Fibroblast of pulmonary artery (primary cell): Measurements from ENCODE around the gene LNX2.

Experiments
- DNase-seq: peaks from one replicate; pipeline ENCODE4 v3.0.0-alpha.2; 2010; ENCODE audit warnings: low read depth
- H3K4me3 ChIP-seq: replicated peaks from 2 replicates; pipeline ENCODE4 v1.5.1; 2011; ENCODE audit warnings: low read depth, mild to moderate bottlenecking, control low read depth, low read length, moderate library complexity
- TF ChIP-seq, protein P1 (sequence below): IDR thresholded peaks from 2 replicates; pipeline ENCODE4 v1.5.1; 2011; ENCODE audit warnings: mild to moderate bottlenecking, control low read depth, low read length, inconsistent platforms; ENCODE audit errors: missing control alignments

The LNX2 gene

DNA sequence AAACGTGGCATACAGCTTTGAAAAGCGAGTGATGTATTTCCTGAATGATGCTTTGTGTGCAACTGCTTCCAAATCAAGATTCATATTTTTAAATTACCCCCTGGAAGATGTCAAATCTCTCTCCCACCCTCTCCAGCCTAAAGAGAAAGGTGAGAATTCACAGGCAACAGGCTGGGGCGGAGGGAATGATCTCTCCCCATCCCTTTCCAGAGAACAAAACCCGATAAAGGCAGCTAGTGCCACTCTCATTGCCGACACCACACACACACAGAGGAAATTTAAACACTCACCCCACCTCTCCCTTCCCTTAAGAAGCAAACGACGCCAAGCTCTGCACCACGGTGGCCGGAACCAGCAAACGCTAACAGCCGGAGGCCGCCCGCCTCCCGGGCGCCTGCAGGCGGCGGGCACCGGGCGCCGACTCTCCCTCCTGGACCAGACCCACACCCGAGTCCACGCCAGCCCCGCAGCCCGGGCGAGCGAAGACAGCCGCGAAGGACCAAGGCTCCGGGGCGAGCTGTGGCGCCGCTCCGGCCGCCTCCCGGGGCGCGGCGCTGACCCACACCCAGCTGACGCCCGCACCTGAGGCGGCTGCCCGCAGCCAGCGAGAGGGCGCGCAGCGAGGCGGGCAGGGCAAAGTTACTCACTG, 477 bp downstream of the LNX2 start:
- DNase-seq = peak; percentile 39
- H3K4me3 ChIP-seq = peak overlapping the region; percentile 81
- TF ChIP-seq, protein P1, sequence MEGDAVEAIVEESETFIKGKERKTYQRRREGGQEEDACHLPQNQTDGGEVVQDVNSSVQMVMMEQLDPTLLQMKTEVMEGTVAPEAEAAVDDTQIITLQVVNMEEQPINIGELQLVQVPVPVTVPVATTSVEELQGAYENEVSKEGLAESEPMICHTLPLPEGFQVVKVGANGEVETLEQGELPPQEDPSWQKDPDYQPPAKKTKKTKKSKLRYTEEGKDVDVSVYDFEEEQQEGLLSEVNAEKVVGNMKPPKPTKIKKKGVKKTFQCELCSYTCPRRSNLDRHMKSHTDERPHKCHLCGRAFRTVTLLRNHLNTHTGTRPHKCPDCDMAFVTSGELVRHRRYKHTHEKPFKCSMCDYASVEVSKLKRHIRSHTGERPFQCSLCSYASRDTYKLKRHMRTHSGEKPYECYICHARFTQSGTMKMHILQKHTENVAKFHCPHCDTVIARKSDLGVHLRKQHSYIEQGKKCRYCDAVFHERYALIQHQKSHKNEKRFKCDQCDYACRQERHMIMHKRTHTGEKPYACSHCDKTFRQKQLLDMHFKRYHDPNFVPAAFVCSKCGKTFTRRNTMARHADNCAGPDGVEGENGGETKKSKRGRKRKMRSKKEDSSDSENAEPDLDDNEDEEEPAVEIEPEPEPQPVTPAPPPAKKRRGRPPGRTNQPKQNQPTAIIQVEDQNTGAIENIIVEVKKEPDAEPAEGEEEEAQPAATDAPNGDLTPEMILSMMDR = peak; percentile 16

DNA sequence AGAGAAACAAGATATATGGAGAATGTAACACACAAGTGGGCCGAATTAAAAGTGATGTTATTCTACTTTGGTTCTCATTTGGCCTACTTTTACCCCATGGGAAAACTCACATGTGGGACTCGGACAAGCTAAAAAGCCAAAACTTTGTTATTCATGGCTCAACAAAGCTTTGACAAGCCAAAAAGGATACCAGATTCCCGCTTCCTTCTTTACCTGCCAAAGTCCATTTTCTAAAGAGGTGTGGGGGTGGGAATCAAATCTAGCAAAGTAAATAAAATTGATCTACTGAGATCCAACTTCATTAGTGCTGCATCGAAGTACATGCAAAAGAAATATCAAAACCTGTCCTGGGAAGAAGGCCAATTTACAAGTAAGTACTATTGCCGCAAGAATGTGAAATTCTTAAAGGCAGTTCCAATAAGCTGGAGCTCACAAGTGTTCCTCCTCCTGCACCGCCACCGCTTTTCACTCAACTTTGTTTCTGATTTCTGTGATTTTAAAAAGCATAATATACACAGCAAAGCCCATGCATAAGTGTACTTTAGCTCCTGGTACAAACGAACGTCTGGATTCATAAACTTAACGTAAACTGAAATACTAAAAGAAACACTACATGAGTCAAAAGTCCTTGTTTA, 1.1 kb downstream of the LNX2 start:
- peak overlapping the region; percentile 81 for H3K4me3 ChIP-seq
- TF ChIP-seq, protein P1 = no peak
- peak; percentile 52 for DNase-seq

DNA sequence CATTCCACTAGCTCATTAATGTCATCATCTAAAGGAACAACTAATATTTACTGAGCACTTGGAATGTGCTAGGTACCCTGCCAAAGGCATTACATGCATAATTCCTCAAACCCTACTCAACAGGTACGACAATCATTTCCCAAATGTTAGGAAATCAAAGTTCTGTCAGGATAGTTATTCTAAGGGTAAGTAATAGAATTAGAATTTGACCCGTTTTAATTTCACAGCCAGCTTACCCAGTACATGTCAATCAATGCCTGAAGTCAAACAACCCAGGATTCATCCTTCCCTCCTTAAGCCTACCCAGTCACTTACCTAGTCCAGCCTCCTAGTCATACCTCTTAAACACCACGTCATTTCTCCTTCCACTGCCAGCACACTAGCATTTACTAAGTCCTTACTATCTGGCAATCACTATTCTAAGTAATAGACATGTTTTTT, 2.4 kb downstream of the LNX2 start:
- DNase-seq = no peak
- TF ChIP-seq, protein P1 = no peak
- H3K4me3 ChIP-seq = no peak overlapping the region

DNA sequence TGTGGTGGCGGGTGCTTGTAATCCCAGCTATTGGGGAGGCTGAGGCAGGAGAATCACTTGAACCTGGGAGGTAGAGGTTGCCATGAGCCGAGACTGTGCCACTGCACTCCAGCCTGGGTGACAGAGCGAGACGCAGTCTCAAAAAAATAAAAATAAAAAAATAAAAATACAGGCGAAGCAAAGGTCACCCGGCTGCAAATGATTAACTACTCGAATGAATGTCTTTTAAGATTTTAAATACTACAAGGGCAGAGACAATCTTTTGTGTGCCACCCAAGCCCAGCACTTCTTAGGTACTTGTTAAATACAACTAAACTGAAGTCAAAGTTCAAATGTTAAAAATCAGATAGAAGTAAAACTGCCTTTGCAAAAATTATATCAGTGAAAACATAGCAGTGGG, 6.7 kb downstream of the LNX2 start:
- DNase-seq = no peak
- no peak overlapping the region for H3K4me3 ChIP-seq
- TF ChIP-seq, protein P1 = no peak

DNA sequence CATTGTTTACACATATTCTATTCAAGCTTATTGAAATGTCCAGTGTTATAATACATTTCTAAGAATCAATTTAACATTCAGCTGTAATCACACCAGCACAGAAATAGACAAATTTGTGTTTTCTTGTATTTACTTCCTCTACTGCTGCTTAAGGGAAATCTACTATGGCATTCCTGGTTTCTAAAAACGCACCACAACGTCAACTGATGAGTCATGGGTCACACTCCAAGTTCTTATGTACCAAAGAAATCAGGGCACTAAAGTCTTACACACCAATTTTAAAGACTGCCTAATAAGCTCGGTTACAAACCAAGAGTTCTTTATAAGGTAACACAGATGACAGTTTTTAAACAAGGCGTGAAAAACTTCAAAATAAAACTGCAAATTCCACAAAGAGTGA, 13.2 kb downstream of the LNX2 start:
- DNase-seq = peak; percentile 88
- no peak overlapping the region for H3K4me3 ChIP-seq
- TF ChIP-seq, protein P1 = no peak

DNA sequence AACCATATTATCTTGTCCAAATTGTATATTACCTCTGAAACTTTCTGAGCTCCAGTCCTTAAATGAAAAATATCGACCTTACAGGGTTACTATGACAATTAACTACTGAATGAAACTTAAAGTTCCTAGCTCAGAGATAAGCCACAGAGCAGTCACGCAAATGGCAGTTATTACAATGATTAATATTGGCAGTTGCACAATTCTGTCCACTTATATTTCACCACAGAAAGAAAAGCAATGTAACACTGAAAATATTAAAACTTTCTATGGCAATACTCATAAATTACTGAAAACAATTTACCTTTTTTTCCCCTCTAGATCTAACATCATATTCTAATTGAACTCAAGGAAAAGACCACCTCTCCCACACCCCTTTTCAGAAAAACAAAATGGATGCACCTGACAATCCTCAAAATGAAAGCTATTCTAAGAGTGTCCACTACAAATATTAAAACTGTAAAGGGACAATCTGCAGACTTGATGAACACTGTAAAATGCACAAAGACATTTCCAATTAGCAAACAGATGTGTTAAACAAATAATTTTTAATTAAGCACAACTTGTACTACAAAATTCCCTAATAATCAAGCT, 14.6 kb downstream of the LNX2 start:
- peak; percentile 58 for DNase-seq
- H3K4me3 ChIP-seq = no peak overlapping the region
- TF ChIP-seq, protein P1 = no peak
